Fibroblast of lung (primary cell): ENCODE measurements around the gene PIAS1.

Experiments used
- CTCF ChIP-seq, 2 donors: IDR thresholded peaks in 1 of 2; conservative IDR thresholded peaks in 1 of 2; 1 replicate in 1 of 2; 2 replicates in 1 of 2; pipeline ENCODE4 v1.5.1; 2011 to 2012; ENCODE audit warnings: low read length in 2 of 2, control low read depth in 1 of 2, inconsistent platforms in 1 of 2, low read depth in 1 of 2, mild to moderate bottlenecking in 1 of 2
- EZH2 ChIP-seq: IDR thresholded peaks from 2 replicates; pipeline ENCODE4 v1.5.1; 2012; ENCODE audit warnings: low read length, control low read depth, mild to moderate bottlenecking; ENCODE audit errors: missing control alignments

GRCh38 chr15:68061602-68062001 lies 7.5 kb downstream of the PIAS1 start:
- TF ChIP-seq CTCF (conservative IDR thresholded peaks at IDR 0.05 in 1 of 2, IDR thresholded peaks at IDR 0.05 in 1 of 2; ENCODE audit: low read depth in 1 of 2, low read length in 2 of 2) (no peak), EZH2 (no peak)
